GM18868 (cell line): ENCODE data around the gene ETS1.

Experiments used
- ATAC-seq: cut with Tn5 transposase; IDR thresholded peaks from one replicate; pipeline ENCODE4 v1.9.1; 2021; ENCODE audit warnings: mild to moderate bottlenecking, moderate library complexity; ENCODE audit not compliant: unreplicated experiment

The ETS1 gene

DNA sequence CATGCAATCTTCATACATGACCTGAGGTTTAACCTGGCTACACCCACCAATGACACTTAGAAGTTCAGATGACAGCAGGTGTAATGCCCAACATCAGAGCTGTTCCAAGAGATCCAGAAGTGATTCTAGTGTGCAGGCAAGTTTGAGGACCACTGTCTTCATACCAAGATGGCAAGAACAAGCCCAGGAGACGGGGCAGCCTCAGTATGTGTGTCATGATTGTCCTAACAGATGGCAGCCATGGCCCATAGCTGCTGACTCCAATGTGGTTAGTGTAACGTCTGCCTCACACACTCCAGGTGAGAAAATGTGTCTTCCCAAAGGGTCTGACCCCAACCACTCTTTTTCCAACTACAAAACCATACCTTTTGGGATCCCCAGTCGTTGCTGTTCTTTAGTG lies 97.3 kb downstream of the ETS1 start:
- ATAC-seq = no peak

DNA sequence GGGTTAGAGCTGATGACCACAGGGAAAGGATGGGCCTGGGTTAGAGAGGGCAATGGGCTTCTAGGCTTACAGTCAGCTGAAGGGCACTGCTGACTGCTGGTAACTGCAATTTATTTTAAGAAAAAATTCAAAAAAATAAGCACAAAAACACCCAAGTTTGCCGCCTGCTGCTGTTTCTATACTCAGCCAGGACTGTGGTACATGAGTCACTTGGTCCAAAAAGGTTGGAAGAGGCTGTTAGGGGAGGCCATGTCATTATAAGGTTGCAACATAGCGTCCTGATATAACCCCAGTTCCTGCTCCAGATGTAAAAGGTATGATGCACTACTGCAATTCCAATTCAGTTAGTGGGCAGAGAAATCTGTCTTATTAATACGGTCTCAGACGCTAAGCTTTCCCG lies 98.9 kb downstream of the ETS1 start:
- no peak for ATAC-seq

DNA sequence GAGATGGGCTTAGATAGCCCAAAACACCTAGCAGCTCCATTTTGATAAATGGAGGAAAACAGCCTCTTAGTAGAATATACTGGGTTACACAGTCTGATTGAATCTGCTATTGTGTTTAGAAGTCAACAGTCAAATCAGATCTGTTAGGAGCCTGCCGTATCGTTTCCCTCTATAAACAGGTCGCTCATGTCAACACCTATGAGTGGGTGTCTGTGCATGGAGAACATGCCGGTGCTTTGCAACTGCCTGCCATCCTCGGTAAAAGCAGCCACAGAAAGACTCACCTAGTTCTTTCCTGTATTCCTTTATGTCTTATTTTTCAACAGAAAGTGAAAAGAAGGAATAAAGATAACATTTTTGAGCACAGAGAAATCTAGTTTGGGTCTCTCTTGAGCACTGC lies 99.4 kb downstream of the ETS1 start:
- no peak for ATAC-seq

DNA sequence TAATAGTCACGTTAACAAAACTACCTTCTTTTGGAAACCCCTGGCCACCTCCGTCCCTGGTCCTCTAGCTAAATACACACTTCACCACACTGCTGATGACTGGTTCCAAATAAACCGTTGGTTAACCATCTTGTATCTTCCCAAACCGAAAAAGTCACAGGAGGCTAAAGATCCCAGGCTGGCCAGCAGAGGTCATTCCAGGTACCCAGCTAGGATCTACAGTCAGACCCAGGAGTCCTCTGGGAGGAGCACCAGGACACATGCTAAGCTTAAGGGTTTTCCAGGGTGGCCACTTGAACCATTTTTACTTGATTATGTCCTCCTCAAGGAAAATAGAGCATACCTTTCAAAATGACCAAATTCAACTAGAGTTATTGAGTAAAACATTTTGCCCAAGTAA lies 103.2 kb downstream of the ETS1 start:
- ATAC-seq = no peak

- peak; percentile 90 for ATAC-seq
Measured at GRCh38 chr11:128483211-128483788, 104.1 kb downstream of the ETS1 start.

DNA sequence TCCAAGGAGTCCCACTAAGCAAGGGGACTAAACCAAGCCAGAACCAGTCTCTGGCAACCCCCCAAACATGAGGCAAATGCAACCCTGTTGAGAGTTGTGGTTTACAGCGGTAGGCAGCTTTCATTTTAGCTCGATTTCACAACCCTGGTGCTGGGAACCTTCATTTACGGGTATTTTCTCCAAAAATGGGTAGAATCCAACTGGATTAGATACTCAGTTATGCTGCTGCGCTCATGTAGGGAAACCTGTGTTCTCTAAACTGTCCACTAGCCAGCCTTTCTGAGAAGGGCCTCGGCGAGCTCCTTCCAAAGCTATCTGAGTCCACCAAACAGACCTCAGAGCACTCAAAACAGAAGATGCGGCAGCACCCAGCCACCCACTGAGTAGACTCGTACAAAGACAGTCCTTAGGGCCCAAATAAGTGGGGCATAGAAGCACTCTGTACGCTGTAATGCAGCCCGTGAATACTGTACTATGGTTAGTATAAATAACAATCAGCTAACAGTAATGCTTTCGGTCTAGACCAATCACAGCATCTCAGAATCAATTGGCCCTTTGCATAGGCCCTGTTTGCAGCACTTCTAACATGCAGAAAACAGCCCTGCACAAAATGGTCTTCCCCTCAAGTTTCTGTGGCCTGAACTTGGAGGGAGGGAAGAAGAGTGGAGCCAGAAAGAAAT lies 104.7 kb downstream of the ETS1 start:
- peak; percentile 45 for ATAC-seq

- no peak for ATAC-seq
Measured at GRCh38 chr11:128482092-128482491, 105.3 kb downstream of the ETS1 start.

- no peak for ATAC-seq
Measured at GRCh38 chr11:128481135-128481534, 106.2 kb downstream of the ETS1 start.

GRCh38 chr11:128480665-128481064 lies 106.7 kb downstream of the ETS1 start:
- no peak for ATAC-seq

DNA sequence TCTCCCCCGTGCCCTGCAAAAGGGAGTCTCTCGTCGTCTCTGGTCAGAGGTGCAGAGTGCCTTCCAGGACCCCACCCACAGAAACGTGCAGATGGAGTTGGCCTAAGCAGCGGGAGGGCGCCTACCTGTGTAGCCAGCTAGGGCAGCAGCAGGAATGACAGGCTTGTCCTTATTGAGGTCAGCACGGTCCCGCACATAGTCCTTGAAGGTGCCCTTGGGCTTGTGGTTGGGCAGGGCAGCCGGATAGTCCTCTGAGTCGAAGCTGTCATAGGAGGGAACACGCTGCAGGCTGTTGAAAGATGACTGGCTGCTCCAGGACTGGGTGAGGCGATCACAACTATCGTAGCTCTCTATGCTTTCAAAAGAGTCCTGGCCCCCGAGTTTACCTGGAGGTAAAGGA lies 107.3 kb downstream of the ETS1 start:
- no peak for ATAC-seq

DNA sequence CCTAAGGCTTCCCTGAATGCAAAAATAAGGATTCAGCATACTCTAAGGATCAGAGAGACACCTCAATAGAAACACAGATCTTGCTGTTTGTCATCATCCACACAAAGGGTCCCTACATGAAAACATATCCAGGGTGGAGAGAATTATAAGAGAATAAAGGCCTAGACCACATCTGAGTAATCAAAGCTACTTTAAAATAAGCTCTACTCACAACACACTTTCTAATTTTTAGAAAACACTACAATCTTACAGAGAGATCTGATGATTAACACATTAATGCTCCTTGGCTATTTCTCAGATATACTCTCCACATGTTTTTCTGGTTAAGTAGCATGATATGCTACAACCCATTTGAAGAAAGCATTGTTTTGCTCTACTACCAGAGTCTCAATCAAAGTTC lies 108.2 kb downstream of the ETS1 start:
- no peak for ATAC-seq

DNA sequence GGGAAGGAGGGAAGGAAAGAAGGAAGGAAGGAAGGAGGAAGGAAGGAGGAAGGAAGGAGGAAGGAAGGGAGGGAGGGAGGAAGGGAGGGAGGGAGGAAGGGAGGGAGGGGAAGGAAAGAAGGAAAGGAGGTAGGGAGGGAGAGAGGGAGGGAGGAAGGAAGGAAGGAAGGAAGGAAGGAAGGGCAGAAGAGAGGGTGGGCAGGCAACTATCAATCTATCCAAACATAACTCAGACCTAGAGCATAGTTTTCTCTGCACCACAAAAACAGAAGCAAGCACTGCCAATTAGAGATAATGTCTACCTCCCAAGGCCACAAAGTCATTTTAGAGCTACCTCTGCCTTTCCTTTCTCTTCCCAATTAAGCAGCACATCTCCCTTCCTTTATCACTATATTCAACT lies 109.1 kb downstream of the ETS1 start:
- no peak for ATAC-seq

DNA sequence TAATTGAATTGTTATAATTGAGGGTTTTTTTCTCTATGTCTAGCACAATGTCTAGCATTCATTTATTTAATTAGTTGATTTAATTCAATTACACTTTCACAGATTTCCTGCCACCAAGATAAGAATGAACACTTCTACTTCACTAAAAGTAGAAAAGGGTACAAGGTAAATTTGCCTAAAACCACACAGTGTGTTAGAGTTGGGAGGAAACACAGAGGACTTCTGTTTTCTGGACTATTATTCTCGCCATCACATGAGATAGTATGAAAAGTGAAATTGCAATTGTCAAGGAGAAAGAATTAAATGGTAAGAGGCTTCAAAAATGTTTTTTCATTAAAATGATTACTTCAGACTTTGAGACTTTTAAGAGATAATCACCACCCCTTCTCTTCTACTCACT lies 109.5 kb downstream of the ETS1 start:
- no peak for ATAC-seq

GRCh38 chr11:128477278-128477677 lies 110.1 kb downstream of the ETS1 start:
- no peak for ATAC-seq

DNA sequence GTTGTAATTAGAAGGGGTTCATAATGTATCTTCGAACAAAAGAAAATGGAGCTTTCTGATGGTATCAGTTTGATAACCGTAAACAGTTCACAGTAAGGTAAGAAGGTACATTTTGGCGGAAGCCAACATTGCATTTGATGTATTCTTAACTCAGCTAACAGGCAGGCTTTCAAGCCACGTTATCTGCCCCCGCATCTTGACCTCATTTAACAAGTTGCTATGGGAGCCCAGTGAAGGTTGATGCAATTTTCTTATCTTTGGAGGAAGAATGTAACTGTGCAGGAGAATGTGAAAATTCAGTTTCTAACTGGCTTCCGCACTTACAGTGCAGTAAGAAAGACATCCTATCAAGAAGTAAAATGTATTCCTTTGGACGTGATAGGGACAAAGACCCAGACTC lies 110.6 kb downstream of the ETS1 start:
- ATAC-seq = no peak

GRCh38 chr11:128476049-128476448 lies 111.3 kb downstream of the ETS1 start:
- no peak for ATAC-seq

- no peak for ATAC-seq
Measured at GRCh38 chr11:128474036-128474874, 113.1 kb downstream of the ETS1 start.

- ATAC-seq = no peak
Measured at GRCh38 chr11:128473636-128474035, 113.7 kb downstream of the ETS1 start.

GRCh38 chr11:128472128-128473089 lies 114.9 kb downstream of the ETS1 start:
- ATAC-seq = peak; percentile 66

DNA sequence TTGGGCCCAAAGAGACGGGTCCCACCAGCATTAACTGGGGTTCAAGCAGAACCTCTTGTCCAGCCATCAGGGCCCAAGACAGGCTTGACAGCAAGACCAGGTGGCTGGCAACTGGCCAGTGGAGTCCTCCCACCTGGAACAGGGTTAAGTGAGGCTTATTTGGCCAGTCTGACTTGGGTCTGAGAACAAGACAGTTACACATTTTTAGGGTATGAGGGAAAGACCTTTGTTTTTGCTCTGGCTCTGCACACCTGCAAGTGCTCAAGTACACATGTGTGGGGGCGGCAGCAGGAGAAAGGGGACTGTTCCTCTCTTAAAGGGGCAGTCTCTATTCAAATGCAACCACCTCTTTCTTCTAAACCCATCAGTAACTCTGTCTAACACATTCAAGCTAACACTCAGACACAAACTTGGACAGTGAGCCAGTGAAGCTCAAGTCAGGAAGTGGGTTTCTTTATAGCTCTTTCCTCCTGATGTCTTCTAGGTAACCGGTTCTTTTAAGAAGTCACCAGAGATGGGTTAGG lies 116.2 kb downstream of the ETS1 start:
- peak; percentile 37 for ATAC-seq

DNA sequence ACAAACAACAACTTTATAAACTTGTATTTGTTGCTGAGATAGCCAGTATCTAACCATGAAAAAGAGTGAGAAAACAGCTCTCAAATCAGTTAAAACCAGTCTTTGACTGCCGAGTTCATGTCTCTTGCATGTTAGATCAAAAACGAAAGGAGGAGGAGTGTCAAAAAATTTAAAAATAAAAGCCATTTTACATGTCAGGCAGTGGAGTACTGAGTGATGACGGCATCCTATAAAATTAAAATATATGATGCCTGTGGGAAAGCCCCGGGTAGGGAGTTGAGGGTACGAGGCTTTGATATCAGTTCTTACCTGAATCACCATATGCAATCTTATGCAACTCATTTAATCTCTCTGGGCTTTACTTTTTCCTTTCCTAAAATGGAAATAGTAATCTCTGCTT lies 117.3 kb downstream of the ETS1 start:
- no peak for ATAC-seq
